ENCODE measurements around the gene DPP9.

DNA sequence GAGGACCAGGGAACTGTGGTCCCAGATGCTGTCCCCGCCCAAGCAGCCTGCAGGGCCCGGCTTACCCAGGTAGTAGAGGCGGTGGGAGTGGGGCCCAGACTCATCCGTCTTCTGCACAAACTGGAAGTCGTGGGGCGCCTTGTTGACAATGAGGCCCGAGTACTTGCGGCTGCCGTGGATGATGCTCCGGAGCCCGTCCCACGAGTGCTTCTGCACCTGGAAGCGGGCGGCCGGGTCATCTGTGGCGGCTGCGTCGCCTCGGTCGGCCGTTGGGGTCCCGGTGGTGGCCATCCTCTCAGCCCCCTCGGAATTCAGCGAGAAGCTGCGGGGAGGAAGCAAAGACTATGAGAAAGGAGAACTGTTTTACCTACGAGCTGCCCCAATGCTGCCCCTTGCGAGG is 9.6 kb downstream of the DPP9 start:
- TF ChIP-seq SPI1 (IDR thresholded peaks at IDR 0.05; ENCODE audit: borderline replicate concordance, low read depth): no peak
- TF ChIP-seq, protein P1, sequence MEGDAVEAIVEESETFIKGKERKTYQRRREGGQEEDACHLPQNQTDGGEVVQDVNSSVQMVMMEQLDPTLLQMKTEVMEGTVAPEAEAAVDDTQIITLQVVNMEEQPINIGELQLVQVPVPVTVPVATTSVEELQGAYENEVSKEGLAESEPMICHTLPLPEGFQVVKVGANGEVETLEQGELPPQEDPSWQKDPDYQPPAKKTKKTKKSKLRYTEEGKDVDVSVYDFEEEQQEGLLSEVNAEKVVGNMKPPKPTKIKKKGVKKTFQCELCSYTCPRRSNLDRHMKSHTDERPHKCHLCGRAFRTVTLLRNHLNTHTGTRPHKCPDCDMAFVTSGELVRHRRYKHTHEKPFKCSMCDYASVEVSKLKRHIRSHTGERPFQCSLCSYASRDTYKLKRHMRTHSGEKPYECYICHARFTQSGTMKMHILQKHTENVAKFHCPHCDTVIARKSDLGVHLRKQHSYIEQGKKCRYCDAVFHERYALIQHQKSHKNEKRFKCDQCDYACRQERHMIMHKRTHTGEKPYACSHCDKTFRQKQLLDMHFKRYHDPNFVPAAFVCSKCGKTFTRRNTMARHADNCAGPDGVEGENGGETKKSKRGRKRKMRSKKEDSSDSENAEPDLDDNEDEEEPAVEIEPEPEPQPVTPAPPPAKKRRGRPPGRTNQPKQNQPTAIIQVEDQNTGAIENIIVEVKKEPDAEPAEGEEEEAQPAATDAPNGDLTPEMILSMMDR (IDR thresholded peaks at IDR 0.05; ENCODE audit: insufficient read depth, low read length): no peak
- TF ChIP-seq, protein P2, sequence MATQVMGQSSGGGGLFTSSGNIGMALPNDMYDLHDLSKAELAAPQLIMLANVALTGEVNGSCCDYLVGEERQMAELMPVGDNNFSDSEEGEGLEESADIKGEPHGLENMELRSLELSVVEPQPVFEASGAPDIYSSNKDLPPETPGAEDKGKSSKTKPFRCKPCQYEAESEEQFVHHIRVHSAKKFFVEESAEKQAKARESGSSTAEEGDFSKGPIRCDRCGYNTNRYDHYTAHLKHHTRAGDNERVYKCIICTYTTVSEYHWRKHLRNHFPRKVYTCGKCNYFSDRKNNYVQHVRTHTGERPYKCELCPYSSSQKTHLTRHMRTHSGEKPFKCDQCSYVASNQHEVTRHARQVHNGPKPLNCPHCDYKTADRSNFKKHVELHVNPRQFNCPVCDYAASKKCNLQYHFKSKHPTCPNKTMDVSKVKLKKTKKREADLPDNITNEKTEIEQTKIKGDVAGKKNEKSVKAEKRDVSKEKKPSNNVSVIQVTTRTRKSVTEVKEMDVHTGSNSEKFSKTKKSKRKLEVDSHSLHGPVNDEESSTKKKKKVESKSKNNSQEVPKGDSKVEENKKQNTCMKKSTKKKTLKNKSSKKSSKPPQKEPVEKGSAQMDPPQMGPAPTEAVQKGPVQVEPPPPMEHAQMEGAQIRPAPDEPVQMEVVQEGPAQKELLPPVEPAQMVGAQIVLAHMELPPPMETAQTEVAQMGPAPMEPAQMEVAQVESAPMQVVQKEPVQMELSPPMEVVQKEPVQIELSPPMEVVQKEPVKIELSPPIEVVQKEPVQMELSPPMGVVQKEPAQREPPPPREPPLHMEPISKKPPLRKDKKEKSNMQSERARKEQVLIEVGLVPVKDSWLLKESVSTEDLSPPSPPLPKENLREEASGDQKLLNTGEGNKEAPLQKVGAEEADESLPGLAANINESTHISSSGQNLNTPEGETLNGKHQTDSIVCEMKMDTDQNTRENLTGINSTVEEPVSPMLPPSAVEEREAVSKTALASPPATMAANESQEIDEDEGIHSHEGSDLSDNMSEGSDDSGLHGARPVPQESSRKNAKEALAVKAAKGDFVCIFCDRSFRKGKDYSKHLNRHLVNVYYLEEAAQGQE (IDR thresholded peaks at IDR 0.05; ENCODE audit: insufficient replicate concordance, low read depth): no peak
- TF ChIP-seq POLR2AphosphoS5 (IDR thresholded peaks at IDR 0.05; ENCODE audit: low read depth): no peak
- no peak for TF ChIP-seq GABPA (IDR thresholded peaks at IDR 0.05; ENCODE audit: low read depth)

Measured in HL-60 (cell line).